ENCODE results near the gene ING5. TPM values are rescaled to one million over a fixed set of nuclear protein-coding genes. Genes with fewer than 3 reads are reported as not detected.

The ING5 gene
- total RNA-seq, 1 experiment from 2014 or later = 39.8 TPM

DNA sequence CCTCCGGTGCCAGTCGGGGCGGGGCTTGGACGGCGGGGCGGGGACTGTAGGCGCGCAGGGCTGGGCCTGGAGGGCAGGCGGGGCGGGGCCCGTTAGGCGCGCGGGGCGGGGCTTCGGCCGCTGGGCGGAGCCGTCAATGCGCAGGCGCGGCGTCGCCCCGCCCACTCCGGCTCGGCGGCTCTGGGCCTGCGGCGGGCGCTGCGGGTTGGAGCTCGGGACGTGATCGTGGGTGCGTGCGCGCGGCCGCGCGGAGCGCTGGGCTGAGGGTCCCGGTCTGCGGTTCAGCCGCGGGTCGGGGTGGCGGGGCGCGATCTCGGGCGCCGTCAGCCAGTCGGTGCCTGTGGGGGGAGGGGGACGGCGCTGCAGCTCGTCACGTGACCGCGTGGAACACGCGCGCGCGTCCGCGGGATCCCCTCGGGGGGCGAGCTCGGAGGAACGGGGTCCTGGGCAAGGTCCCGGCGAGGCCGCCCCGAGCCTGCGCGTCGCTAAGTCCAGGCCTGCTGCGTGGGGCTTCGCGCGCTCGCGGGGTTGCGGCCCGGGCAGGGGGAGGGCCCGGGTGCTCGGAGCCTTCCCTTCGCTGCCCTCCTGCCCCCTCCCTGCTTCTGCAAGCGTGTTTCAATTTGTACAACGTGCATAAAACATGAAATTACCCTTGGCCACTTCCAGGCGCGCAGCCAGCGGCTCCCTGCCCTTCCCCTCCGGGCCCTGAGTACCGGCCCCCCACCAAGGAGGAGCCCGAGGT is 32.8 kb downstream of the ING5 start, which contains the start of gene D2HGDH:
Gene D2HGDH (plus strand): TSS at position 164 of the 742 bp plus-strand sequence. CDS start 595 bp downstream, outside the sequence.
- Histone ChIP-seq H3K4me1 (ENCODE audit: control insufficient read depth, insufficient read depth, low read length) (peaks cover 4% of the 10 kb centered on the region; the same call in 1 of the 2 replicates), H3K36me3 (ENCODE audit: control insufficient read depth, insufficient read depth, low read length) (no peaks in the 10 kb centered on the region), H3K4me3 (ENCODE audit: low read depth in 2 of 2, low read length in 2 of 2) (peak within 1 kb of the TSS; percentile 75 to 83), H3K27me3 (ENCODE audit: control insufficient read depth, insufficient read depth, low read length) (no peaks in the 10 kb centered on the region), H3K27ac (ENCODE audit: low read length) (peak within 1 kb of the TSS; percentile 83), H3K9me3 (ENCODE audit: control insufficient read depth, insufficient read depth, low read depth, low read length) (no peaks in the 10 kb centered on the region)
- BruUV-seq (replicated peaks) = no TSS peak
- DNase-seq (ENCODE audit: low read depth, low spot score) (no peak), ATAC-seq (peak; percentile 92)
- in situ Hi-C loops (cut with HindIII; ENCODE audit: low pct_unique_long_range_greater_than_20kb, low sequenced_read_pairs) (no loop called here), intact Hi-C loops (cut with micrococcal nuclease; ENCODE audit: unreplicated experiment) (loop anchor here (10.0 kb wide), 1 partner anchor 140 kb away; no protein-coding TSS in a partner anchor)
- CTCF ChIA-PET = interaction anchor here (0.9 to 1.0 kb wide), 2 partner anchors 48 to 144 kb away, joined by 4 read pairs; partner anchors contain the start of gene DTYMK
- POLR2A ChIA-PET = interaction anchor here (0.6 to 1.2 kb wide), 2 partner anchors 33 to 66 kb away, joined by 3 to 9 read pairs; no protein-coding TSS in a partner anchor
- TF ChIP-seq POLR2AphosphoS5 (IDR thresholded peaks at IDR 0.05; ENCODE audit: low read depth, low read length) (peak; percentile 85), SIN3A (IDR thresholded peaks at IDR 0.05; ENCODE audit: borderline replicate concordance, insufficient read depth, low read depth, low read length) (peak; percentile 26; the same call in 1 of the 2 replicates), TCF7L2 (IDR thresholded peaks at IDR 0.05; ENCODE audit: low read depth, low read length) (no peak)
- TF ChIP-seq, protein P1, sequence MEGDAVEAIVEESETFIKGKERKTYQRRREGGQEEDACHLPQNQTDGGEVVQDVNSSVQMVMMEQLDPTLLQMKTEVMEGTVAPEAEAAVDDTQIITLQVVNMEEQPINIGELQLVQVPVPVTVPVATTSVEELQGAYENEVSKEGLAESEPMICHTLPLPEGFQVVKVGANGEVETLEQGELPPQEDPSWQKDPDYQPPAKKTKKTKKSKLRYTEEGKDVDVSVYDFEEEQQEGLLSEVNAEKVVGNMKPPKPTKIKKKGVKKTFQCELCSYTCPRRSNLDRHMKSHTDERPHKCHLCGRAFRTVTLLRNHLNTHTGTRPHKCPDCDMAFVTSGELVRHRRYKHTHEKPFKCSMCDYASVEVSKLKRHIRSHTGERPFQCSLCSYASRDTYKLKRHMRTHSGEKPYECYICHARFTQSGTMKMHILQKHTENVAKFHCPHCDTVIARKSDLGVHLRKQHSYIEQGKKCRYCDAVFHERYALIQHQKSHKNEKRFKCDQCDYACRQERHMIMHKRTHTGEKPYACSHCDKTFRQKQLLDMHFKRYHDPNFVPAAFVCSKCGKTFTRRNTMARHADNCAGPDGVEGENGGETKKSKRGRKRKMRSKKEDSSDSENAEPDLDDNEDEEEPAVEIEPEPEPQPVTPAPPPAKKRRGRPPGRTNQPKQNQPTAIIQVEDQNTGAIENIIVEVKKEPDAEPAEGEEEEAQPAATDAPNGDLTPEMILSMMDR (IDR thresholded peaks at IDR 0.05) = no peak

GRCh38 chr2:241736111-241736510 is 34.3 kb downstream of the ING5 start:
- TSS peak; percentile 57 for BruUV-seq (replicated peaks)
- Histone ChIP-seq H3K4me3 (ENCODE audit: low read depth in 2 of 2, low read length in 2 of 2) (peak overlapping the region in 1 of 2 experiments; percentile 75; a peak in 1 of 4 replicates), H3K4me1 (ENCODE audit: control insufficient read depth, insufficient read depth, low read length) (peaks cover 4% of the 10 kb centered on the region; the same call in 1 of the 2 replicates), H3K36me3 (ENCODE audit: control insufficient read depth, insufficient read depth, low read length) (no peaks in the 10 kb centered on the region), H3K9me3 (ENCODE audit: control insufficient read depth, insufficient read depth, low read depth, low read length) (no peaks in the 10 kb centered on the region), H3K27me3 (ENCODE audit: control insufficient read depth, insufficient read depth, low read length) (no peaks in the 10 kb centered on the region), H3K27ac (ENCODE audit: low read length) (no peak overlapping the region; the same call in 1 of the 2 replicates)
- intact Hi-C loops (cut with micrococcal nuclease; ENCODE audit: unreplicated experiment) (loop anchor here (10.0 kb wide), 1 partner anchor 139 kb away; no protein-coding TSS in a partner anchor), in situ Hi-C loops (cut with HindIII; ENCODE audit: low pct_unique_long_range_greater_than_20kb, low sequenced_read_pairs) (no loop called here)
- POLR2A ChIA-PET = no interaction called here
- TF ChIP-seq TCF7L2 (IDR thresholded peaks at IDR 0.05; ENCODE audit: low read depth, low read length) (no peak), REST (IDR thresholded peaks at IDR 0.05; ENCODE audit: insufficient read depth in 1 of 2, low read depth in 2 of 2, low read length in 1 of 2) (no peak), SIN3A (IDR thresholded peaks at IDR 0.05; ENCODE audit: borderline replicate concordance, insufficient read depth, low read depth, low read length) (no peak), POLR2AphosphoS5 (IDR thresholded peaks at IDR 0.05; ENCODE audit: low read depth, low read length) (no peak)
- TF ChIP-seq, protein P1 (IDR thresholded peaks at IDR 0.05) = no peak
- CTCF ChIA-PET = no interaction called here
- no peak for DNase-seq (ENCODE audit: low read depth, low spot score)
- ATAC-seq = no peak

All from Panc1 (cell line).